Stimulated activated effector memory CD8-positive, alpha-beta T cell treated with anti-CD3 and anti-CD28 coated beads, Interleukin-12 subunit alpha, Interleukin-12 subunit beta, amount 100 ng/mL, for 72 hours (primary cell): ENCODE measurements around the gene HOXC11.

Experiments used
- ATAC-seq: fragments of 150-1000 bp; cut with Tn5 transposase; 2 replicates; pipeline ENCODE4 v1.10.0; 2021
- DNase-seq, 2 donors: peaks; one replicate each; pipeline ENCODE4 v3.0.0; 2021 to 2022; ENCODE audit warnings: low spot score in 2 of 2
- H3K27ac Mint-ChIP-seq: one replicate; pipeline ENCODE4 v1.8.0; 2022; ENCODE audit warnings: mild to moderate bottlenecking, mixed read lengths
- H3K36me3 Mint-ChIP-seq: one replicate; pipeline ENCODE4 v1.8.0; 2022; ENCODE audit warnings: mild to moderate bottlenecking, mixed read lengths
- H3K4me1 Mint-ChIP-seq: one replicate; pipeline ENCODE4 v1.8.0; 2022; ENCODE audit warnings: mixed read lengths
- H3K4me3 Mint-ChIP-seq: one replicate; pipeline ENCODE4 v1.8.0; 2022; ENCODE audit warnings: mild to moderate bottlenecking, mixed read lengths
- H3K9me3 Mint-ChIP-seq: one replicate; pipeline ENCODE4 v1.8.0; 2022; ENCODE audit warnings: mixed read lengths

The HOXC11 gene

GRCh38 chr12:53939141-53940108, 33.5 kb upstream of the HOXC11 start:
- Mint-ChIP-seq H3K4me1 (peaks cover 15% of the 10 kb centered on the region), H3K36me3 (no peaks in the 10 kb centered on the region), H3K27ac (no peak overlapping the region), H3K9me3 (no peaks in the 10 kb centered on the region), H3K4me3 (no peak overlapping the region)
- ATAC-seq (no peak), DNase-seq (no peak)

GRCh38 chr12:53940443-53941014, 32.4 kb upstream of the HOXC11 start:
- Mint-ChIP-seq H3K27ac (no peak overlapping the region), H3K4me3 (no peak overlapping the region), H3K36me3 (no peaks in the 10 kb centered on the region), H3K4me1 (peaks cover 11% of the 10 kb centered on the region), H3K9me3 (no peaks in the 10 kb centered on the region)
- no peak for DNase-seq
- ATAC-seq = no peak

DNA sequence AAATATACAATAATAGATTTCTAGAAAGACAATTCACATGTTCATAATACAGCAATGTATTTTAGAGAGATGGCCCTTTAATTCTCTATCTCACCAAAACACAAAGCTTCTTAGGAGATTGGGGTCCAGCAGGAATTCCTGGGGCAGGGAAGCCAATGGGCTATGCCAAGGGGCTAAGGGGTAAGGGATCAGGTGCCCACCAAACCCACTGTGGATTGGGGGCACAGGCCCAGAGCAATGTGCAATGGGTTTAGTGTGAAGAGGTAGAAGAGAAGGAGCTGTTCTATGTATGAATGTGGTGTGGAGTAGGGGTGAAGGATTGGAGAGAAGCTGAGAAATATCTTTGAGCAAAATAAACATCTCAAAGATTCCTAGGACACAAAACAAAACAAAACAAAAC, 31.7 kb upstream of the HOXC11 start:
- peaks cover 5% of the 10 kb centered on the region for H3K4me1 Mint-ChIP-seq
- H3K36me3 Mint-ChIP-seq = no peaks in the 10 kb centered on the region

DNA sequence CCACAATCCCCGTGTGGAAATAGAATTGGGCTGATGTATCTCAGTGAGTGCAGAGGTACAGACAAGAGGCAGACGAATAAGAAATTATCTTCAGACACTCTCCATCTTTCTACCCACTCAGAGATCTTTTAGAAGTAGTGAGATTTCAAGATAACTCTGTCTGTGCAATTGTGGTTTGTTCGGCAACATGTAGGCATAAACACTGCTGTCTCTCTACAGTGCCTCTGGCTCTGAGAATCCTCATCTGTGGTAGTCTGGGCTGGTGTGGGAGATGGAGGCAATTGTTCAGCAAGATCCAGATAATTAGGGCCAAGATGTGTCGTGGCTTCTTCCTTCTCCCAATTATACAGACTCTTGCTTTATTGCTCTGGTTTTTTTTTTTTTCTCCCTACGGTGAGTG, 31.2 kb upstream of the HOXC11 start:
- H3K9me3 Mint-ChIP-seq = no peaks in the 10 kb centered on the region
- no peak for ATAC-seq
- H3K27ac Mint-ChIP-seq = no peak overlapping the region
- H3K4me1 Mint-ChIP-seq = peaks cover 5% of the 10 kb centered on the region
- H3K36me3 Mint-ChIP-seq = no peaks in the 10 kb centered on the region
- no peak overlapping the region for H3K4me3 Mint-ChIP-seq
- no peak for DNase-seq

More for the DNA sequence above, 31.7 kb upstream of the HOXC11 start:
- H3K9me3 Mint-ChIP-seq = no peaks in the 10 kb centered on the region
- DNase-seq (no peak), ATAC-seq (no peak)
- H3K27ac Mint-ChIP-seq = no peak overlapping the region
- no peak overlapping the region for H3K4me3 Mint-ChIP-seq

- Mint-ChIP-seq H3K36me3 (no peaks in the 10 kb centered on the region), H3K4me1 (no peaks in the 10 kb centered on the region), H3K4me3 (no peak overlapping the region), H3K9me3 (no peaks in the 10 kb centered on the region), H3K27ac (no peak overlapping the region)
- ATAC-seq (no peak), DNase-seq (no peak)
Measured at GRCh38 chr12:53942467-53942997, 30.4 kb upstream of the HOXC11 start.

- no peak for DNase-seq
- no peaks in the 10 kb centered on the region for H3K9me3 Mint-ChIP-seq
- H3K27ac Mint-ChIP-seq = no peak overlapping the region
- no peaks in the 10 kb centered on the region for H3K4me1 Mint-ChIP-seq
- H3K4me3 Mint-ChIP-seq = no peak overlapping the region
- no peak for ATAC-seq
- no peaks in the 10 kb centered on the region for H3K36me3 Mint-ChIP-seq
Measured at GRCh38 chr12:53944209-53944608, 28.7 kb upstream of the HOXC11 start.

GRCh38 chr12:53944907-53945847, 27.7 kb upstream of the HOXC11 start:
- no peak for DNase-seq
- no peak overlapping the region for H3K4me3 Mint-ChIP-seq
- no peak overlapping the region for H3K27ac Mint-ChIP-seq
- no peaks in the 10 kb centered on the region for H3K36me3 Mint-ChIP-seq
- no peaks in the 10 kb centered on the region for H3K9me3 Mint-ChIP-seq
- ATAC-seq = no peak
- H3K4me1 Mint-ChIP-seq = peaks cover under 1% of the 10 kb centered on the region

- Mint-ChIP-seq H3K4me1 (peaks cover 20% of the 10 kb centered on the region), H3K36me3 (peaks cover 12% of the 10 kb centered on the region), H3K27ac (no peak overlapping the region), H3K4me3 (no peak overlapping the region), H3K9me3 (no peaks in the 10 kb centered on the region)
- ATAC-seq (no peak), DNase-seq (no peak)
Measured at GRCh38 chr12:53947743-53948142, 25.2 kb upstream of the HOXC11 start.

DNA sequence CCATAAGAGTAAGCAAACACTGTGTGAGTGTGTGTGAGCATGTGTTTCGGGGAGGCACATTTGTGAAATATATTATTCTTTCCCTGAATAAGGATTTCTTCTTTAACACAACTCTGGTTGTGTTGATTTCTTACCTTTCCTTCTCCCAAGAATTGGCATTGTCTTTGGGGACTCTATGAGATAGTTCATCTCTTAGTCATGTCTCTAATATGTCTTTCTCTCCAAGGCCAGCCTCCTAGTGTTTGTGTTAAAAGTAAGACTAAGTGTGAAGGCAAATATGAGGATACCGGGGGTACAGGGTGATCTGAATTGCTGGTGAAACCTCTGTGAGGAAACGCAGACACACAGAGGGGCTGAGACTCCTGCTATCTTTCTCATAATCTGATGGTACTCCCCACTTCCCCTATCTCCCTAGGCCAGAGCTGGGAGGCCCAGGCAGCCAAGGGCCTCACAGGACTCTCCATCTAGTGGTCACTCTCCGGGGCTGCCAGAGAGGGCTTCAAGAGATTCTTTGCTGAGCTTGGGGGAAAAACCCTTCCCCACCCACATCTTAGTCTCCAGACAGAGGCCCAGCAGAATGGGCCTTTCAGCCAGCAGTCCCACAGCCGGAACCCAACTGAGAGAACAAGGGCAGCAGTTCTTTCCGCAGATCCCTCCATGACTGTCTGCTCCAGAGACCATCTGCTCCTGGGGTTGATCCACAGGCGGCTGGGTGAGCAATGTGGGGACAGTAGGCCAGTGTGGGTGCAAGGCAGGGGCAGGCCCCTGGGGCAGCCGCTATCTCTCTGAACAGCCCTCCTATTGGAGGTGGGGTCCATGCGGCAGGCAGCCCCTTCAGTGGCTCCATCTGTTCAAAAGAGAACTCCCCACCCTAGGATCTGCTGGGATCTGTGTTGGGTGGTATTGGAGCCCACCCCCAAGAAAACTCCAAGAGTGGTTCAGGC, 24.0 kb upstream of the HOXC11 start:
- peaks cover 26% of the 10 kb centered on the region for H3K4me1 Mint-ChIP-seq
- peaks cover 21% of the 10 kb centered on the region for H3K36me3 Mint-ChIP-seq
- no peak for DNase-seq
- no peak overlapping the region for H3K27ac Mint-ChIP-seq
- H3K4me3 Mint-ChIP-seq = no peak overlapping the region
- no peak for ATAC-seq
- H3K9me3 Mint-ChIP-seq = no peaks in the 10 kb centered on the region

DNA sequence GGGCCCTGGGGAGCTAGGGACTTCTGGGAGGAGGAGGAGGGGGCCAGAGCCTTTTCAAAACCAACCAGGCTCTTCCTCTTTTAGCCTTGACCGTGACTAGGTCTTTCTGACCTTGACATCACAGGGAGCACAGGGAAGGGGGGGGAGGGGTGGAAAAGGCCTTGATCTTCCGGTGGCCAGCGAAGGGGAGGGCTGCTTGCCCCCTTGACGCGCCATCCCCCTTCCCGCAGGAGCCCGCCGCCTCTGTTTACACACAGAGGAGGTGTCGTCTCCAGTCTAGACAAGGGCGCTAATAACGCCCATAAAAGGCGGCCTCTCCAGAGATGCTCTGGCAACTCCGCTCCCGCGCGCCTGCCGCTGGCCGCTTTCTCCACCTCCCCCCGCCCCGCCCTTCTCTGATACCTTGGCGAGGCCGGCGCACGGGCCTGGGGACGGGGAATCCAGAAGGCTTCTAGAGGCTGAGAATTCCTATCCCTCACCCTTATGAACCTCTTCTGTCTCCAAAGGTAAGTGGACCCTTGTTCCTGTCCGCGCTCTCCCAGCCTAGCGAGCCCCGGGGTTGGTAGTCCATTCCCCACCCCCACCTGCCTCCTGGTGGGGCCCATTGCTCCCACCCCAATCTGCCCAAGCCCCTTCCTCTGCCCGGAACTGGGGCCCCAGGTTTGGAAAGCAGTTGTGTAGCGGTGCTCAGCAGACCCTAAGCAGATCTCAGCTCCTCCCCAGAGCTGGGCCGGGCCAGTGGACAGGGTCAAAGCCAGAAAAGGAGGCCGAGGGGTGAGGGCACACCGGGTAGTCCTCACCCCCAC, 23.1 kb upstream of the HOXC11 start:
- Mint-ChIP-seq H3K27ac (no peak overlapping the region), H3K36me3 (peaks cover 30% of the 10 kb centered on the region), H3K4me1 (peaks cover 30% of the 10 kb centered on the region), H3K9me3 (no peaks in the 10 kb centered on the region), H3K4me3 (no peak overlapping the region)
- ATAC-seq (no peak), DNase-seq (no peak)

DNA sequence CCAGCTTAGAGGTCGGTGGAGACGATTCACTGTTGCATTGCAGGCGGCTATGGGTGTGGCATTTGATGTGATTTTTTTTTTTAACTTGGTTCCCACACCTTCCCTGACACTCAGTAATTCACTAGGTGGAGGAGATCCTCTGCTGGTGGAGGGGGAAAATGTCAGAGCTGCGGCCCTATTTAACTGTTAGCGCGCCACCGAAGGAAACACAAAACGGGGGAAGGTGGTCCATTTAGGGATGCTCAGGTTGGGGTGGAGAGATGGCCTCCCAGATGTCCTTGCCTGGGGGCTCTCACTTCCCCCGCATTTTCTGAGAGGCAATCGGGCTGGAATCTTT, 22.5 kb upstream of the HOXC11 start:
- H3K4me1 Mint-ChIP-seq = peaks cover 30% of the 10 kb centered on the region
- DNase-seq = no peak
- no peaks in the 10 kb centered on the region for H3K9me3 Mint-ChIP-seq
- ATAC-seq = no peak
- no peak overlapping the region for H3K27ac Mint-ChIP-seq
- H3K36me3 Mint-ChIP-seq = peaks cover 30% of the 10 kb centered on the region
- no peak overlapping the region for H3K4me3 Mint-ChIP-seq

- peaks cover 30% of the 10 kb centered on the region for H3K36me3 Mint-ChIP-seq
- H3K27ac Mint-ChIP-seq = no peak overlapping the region
- no peak for ATAC-seq
- peaks cover 35% of the 10 kb centered on the region for H3K4me1 Mint-ChIP-seq
- H3K4me3 Mint-ChIP-seq = no peak overlapping the region
- DNase-seq = no peak
- no peaks in the 10 kb centered on the region for H3K9me3 Mint-ChIP-seq
Measured at GRCh38 chr12:53950789-53951576, 21.9 kb upstream of the HOXC11 start.
